Urothelium cell line (cell line): ENCODE data around the gene MOBP.

ENCODE experiments used
- DNase-seq: peaks from one replicate; pipeline ENCODE4 v3.0.0; 2011; ENCODE audit warnings: low spot score, mixed read lengths
- FAIRE-seq: peaks from 2 replicates; lab custom pipeline; 2011; peaks lifted over from hg19 to GRCh38; lab: Jason Lieb, UNC

Gene MOBP

DNA sequence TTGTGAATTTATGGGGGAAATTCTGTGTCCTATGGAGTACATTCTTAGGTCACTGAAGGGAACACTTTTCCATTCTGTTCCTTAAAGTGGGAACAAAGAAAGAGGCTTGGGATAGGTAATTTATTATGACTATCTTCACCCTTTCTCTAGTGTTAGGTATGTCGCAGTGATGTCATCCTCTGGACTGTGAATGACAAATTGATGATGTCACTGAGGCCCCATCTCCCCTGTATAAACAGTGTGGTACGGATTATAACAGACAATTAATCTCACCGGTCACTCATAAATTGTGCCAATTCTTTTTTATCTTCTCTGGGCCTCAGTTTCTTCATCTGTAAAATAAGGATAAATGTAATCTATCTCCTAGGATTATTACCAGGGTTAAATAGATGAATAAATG lies 23.5 kb downstream of the MOBP start:
- no peak for DNase-seq

DNA sequence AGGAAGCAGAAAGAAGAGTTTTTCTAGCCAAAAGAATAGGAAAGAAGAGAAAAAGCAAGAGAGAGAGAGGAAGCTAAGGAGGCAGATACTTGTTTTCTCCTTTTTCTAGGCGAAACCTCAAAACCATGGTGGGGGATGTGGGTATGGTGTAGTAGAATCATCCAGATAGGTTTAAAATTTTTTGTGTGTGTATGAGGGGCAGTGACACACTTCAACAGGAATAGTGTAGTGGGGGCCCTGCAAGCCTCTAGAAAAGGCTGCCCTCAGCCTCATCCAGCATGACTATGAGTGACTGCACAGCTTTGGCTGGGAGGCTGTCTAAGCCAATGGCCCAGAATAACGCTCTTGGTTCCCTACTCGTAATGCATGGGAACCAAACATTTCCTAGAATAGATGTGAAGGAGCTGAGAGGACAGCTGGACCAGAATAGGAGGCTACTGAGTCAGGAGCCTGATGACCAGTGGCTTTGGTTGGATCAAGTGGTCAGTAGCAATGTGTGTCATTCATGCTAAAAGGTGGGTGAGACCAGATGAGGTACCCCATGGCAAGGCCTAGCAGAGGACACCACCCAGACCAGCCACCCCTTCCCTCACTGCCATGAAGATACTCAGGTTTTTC lies 24.4 kb downstream of the MOBP start:
- DNase-seq (no peak), FAIRE-seq (no peak)

More for the DNA sequence above, 23.5 kb downstream of the MOBP start:
- no peak for FAIRE-seq

DNA sequence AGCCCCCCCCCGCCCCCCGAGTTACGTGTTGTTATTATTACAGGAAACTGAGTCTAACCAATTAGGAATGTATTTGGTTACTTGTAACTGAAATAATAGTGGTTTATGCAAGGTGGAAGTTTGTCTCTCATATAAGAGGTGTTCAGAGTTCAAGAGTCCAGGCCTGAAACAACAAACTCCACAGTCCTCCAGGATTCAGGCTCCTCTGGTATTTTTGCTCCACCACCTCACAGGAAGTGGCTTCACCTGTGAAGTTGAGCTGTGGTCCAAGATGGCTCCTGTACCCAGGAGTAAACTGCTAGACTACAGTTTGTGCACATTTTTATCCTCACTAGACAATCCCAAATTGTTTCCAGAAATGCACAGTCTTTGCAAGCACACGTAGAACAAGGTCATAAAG lies 27.3 kb downstream of the MOBP start:
- FAIRE-seq: no peak

DNA sequence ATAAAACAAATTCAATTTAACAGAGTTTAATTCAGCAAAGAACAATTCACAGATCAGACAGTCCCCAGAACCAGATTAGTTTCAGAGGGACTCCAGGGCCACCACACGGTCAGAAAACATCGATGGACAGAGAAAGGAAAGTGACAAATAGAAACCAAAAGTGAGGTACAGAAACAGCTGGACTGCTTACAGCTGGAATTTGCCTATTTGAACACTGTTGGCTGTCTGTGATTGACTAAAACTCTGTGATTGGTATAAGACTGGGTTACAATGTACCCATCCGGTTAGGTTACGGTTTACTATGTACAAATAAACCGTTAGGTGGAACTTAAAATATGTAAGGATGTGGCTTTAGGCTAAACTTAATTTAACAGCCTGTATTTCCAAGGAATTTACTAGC lies 30.3 kb downstream of the MOBP start:
- FAIRE-seq (no peak), DNase-seq (no peak)

More for the DNA sequence above, 27.3 kb downstream of the MOBP start:
- no peak for DNase-seq

DNA sequence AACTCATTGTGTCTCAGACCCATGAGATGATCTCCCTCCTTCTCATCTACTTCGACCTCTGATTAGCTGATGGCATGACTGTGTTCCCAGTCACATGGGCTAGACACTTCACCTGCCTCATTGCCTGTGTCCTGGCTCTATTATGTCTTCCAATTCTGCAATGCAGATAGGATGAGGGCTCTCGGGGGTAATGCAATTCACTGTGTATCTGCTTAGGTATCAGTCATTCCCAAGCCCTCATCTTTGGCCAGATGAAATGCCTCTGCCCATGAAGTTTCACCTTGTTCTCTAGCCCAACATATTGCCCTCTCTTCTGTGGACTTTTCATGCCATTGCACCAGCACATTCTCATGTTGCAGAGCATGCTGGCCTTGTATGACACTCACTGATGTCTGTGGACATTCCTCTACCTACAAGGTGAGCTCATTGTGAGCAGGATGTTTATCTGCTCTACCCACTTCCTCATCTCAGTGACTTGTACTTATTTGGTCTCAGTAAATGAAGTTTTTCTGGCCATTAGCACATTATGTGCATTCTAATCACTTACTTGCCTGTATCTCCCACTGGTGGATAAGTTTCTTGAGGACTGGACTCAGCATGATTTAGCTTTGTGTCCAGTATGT lies 32.3 kb downstream of the MOBP start:
- DNase-seq (no peak), FAIRE-seq (no peak)

DNA sequence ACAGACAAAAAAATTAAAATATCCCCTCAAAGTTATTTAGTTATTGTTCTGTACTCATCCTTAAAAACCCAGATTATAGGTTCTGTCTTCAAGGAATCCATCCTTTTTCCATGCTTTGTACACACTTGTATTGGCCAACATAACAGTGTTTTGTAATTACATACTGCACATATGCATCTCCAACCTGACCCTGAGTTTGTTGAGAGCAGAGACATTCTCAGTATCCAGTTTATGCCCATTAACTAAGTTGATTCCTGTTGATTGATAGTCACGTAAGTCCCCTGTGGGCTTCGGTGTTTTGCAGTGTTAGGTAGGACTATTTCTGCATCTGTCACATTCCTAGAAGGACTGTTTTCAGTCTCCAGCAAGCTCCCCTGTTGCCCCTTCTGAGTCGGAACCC lies 33.6 kb downstream of the MOBP start:
- no peak for FAIRE-seq
- no peak for DNase-seq

DNA sequence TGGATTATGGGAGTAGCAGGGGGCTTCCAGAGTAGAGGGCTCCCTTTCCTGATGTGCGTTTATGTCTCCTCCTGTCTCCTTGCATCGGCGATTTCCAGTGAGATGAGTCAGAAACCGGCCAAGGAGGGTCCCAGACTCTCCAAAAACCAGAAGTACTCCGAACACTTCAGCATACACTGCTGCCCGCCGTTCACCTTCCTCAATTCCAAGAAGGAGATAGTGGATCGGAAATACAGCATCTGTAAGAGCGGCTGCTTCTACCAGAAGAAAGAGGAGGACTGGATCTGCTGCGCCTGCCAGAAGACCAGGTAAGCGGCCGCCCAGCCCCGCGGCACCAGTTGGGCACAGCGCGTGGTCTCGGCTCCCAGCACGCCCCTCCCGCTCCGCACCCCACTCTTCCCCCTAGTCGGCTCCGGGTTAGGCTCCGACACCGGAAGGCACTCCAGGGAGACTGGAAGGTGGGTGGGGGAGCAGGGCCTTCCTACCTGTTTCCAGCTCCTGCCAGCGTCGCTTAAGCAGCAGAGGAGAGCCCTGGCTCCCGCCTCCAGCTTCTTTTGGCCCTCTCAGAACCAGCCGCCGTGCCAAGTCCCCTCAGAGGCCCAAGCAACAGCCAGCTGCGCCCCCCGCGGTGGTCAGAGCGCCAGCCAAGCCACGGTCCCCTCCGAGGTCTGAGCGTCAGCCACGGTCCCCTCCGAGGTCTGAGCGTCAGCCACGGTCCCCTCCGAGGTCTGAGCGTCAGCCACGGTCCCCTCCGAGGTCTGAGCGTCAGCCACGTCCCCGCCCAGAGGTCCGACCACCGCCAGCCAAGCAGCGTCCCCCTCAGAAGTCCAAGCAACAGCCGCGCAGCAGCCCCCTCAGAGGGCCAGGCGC lies 34.7 kb downstream of the MOBP start:
- FAIRE-seq: no peak
- no peak for DNase-seq

DNA sequence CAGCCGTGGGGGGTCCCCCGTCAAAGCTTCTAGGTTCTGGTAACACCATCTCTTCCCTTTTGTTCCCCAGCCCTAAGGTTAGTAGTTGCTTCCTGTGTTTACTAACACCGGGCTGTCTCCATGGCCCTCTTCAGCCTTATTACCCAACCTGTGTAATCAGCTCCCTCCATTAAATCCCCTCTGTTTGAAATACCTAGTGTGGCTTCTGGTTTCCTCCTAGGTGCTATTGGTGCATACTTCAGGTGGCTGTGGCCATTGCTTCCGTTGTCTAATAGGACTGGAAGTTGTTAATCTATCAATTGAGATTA lies 35.3 kb downstream of the MOBP start:
- DNase-seq: no peak

DNA sequence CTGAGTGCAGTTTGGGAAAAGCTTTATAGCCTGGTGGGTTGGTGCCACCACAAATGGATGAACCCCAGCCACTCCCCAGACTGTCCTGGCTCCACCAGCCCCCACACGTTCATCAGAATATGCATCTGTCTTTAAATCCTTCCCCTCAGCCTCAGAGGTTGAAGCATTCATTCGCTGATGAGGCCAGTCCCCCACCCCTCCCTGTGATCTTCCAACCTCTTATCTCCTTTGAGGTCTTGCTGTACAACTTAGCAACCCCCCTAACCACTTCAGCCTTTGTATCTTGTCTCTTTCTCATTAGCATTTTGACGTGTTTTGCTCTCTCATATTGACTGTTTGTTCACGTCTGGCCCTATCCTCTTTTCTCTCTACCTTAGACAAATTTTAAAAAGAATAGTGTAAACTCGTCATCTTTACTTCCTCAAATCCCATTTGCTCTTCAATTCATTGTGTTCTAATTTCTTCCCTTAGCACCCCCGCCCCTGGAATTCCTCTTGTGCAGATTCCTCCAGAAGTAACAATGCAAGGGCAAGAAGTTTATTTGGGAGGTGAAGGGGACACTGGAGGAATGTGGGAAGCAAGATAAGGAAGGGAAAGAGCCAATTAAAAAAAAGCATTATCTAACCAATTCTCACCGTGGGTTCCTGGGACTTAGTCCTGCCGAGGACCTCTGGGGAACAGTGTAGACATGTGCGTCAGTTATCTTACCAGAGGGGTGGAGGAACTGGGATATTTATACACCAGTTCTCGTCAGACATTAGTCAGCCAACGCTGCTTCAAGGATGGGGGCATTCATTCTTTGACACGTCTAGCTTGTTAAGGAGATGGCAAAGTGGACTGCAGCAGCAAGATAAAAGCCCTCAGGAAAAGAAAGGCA lies 38.6 kb downstream of the MOBP start:
- FAIRE-seq (no peak), DNase-seq (no peak)

More for the DNA sequence above, 35.3 kb downstream of the MOBP start:
- no peak for FAIRE-seq

DNA sequence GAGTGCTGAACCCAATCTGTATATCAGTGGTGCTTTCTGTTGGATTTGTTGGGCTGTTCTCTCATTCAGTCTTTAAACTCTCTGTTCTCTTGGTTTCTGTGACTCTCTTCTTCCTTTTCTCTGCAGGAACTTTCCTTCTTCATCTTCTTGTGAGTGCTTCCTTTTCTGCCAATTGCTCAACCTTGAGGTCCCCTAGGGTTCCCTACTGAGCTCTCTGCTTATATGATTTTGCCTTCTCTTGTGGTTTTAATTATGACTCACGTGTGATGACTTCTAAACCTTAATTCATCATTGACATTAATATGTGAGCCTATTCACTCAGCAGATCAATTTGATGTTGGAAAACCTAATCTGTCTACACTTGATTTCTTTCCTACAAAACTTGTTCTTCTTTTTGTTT lies 39.4 kb downstream of the MOBP start:
- DNase-seq (no peak), FAIRE-seq (no peak)

DNA sequence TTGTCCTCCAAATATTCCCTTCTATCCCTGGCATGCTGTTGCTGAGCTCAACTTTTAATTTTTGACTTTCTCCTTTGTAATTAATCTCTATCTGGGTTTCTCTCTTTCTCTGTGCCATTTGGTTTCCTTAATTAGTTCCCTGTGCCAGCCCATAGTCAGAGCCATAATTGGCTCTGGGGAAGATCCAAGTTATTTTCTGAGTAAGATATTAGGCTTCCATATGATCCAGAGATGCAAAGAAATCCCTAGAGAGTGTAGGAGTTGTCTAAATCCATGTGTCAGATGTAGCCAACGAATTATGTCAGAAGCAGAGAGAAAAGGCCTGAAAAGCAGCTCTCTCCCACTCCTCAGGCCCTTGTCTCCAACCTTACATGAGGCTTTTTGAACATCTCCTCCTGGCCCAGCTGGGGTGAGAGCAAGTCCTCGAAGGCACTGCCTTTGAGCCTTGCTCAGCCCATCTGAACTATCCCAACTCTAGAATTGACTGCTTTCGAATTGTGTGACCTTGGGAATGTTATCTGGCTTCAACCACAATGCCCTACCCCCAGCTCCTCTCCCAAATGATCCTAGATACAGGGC lies 46.4 kb downstream of the MOBP start:
- DNase-seq: no peak
- no peak for FAIRE-seq

DNA sequence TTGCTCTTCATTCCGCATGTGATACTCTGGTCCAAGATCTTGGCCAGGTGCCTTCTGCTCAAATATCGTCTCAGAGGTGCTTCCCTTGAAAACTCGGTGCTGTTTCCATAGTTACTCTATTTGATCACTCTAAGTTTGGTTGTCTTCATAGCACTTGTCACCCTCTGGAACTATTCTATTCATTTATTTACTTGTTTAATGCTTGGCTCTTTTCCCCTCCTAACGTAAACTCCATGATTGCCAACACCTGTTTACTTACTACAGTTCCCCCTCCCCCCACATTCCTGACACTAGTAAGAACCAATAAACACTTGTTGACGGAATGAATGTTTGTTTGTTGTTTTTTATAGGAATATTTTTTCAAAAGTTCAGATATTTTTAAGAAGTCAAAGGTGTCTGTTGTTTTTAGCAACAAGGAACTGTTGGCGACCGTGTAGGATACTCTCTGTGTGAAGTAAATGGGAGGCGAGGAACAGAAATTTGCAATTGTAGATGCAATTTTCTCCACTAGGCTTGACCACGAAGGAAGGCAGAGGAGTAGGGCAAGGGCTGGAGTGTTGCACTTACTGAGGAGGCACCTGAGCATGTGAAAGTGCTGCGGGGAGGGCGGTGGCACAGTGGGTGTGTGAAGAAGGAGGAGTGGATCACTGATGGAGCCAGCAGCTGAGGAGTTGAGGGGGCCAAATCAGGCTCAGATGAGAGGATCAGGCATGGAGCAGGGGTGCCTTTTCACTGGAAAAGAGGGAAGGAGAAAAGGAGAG lies 48.4 kb downstream of the MOBP start:
- no peak for FAIRE-seq
- DNase-seq: no peak

DNA sequence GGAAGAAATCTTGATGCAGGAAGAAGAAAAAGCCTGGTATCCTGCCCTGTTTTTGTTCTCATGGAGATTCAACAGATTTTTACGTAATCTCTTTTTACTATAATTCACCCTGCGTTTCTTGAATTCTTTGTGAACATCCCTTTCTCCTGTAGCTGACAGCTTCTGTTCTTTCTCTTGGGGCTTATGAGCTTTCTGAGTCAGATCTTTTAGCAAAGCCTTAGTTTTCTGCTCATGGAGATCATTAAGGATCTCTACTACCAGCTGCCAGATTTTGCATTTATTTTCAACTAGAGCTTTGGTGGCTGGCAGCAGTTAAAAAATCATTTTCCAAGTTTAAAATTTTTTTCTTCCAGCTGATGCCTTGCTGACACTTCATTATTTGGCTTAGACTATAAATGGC lies 51.6 kb downstream of the MOBP start:
- DNase-seq (no peak), FAIRE-seq (no peak)

DNA sequence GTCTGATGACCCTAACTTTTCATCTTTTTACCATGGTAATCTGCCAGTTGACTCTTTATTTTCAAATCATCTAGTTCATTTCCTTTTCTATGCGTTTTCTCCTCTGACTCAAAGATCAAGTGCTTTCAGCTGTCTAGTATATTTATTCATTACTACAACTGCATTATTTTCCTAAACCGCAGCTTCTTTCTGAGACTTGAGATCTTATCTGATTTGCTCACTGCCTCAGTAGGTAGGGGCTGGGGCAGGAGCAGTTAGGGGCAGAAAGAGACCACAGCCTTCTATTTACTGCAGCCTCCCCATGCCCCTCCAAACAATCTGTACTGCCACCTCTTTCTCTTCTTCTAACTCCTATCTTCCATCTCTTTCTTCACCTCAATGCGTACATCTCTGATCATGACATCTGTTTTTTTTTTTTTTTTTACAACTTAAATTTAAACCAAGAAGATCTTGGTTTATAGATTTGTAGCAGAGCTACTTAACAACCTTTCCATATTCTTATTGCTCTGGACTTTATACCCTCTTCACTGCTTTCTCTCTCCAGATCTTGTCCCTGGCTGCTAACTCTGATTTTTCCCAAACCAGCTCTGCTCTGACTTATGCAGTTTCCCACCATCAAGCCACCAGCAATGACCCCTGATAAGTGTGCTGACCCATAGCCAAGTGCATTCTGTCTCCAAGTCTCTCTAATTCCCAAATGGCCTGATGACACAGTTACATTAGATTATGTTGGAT lies 52.2 kb downstream of the MOBP start:
- DNase-seq (no peak), FAIRE-seq (no peak)

DNA sequence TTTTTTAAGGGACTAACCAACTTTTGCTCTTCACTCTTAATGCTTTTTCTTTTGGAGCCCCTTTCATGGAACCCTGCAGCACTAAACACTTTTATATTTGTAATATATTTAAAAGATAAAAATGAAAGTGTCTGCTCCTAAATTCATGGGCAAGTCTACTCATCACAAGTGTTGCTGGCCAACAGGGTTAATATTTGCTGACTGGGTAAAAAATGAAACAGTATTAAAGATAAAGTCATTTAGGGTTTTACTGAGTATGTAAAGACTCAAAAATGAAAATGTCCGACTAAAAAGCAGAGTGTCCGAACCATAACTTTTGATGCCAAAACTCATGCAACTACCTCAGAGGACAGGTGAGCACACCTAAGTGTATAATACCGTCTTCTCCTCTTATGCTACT lies 54.0 kb downstream of the MOBP start:
- no peak for DNase-seq
- no peak for FAIRE-seq

DNA sequence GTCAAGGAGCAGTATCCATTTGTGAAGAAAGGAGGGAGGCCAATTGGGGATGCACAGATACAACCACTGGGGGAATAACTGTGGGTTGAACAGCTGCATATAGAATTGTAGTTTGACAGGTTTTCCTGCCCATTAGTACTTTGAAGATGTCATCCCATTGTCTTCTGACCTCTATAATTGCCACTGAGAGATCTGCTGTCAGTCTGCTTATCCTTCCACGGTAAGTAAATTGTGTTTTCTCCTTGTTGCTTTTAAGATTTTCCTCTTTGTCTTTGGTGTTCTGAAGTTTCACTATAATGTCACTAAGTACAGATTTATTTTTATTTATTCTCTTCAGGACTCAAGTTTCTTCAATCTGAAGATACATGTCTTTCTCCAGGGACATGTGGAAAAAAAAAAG lies 56.6 kb downstream of the MOBP start:
- FAIRE-seq (no peak), DNase-seq (no peak)

DNA sequence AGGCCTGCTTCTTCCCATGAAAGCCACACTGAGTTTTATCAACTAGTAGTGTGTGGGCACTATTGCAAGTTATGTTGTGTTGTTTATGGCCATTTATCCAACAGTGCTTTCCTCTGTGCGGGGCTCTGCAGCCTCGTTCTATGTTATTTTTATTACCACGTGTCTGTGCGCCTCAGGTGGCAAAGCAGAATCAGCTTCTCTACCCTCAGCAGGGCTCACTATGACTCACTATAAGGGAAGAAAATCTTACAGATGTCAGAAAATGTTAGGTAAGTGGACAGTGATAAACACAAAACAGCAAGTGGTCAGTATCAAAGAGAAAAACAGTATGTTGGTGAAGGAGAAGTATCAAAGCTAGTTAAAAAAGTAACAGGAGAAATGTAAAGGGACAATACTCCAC lies 61.4 kb downstream of the MOBP start:
- DNase-seq (no peak), FAIRE-seq (no peak)

DNA sequence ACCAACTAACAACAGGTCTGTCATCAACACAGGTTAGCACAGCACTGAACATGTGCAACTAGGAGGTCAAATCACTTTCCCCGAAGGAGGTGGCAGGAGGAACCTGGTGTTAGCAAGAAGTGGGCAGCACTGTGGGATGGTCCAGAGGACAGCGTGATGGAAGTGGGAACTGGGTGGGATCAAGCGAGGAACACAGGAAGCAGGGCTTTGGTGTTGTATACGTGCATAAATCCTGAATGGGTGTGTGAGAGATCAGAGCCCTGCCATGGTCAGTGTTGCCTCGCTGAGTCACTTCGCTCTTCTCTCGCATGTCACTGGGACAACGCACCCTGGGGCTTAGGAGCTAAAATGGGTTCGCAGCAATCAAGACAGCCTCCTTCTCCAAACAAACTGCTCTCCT lies 62.1 kb downstream of the MOBP start:
- DNase-seq (no peak), FAIRE-seq (no peak)

DNA sequence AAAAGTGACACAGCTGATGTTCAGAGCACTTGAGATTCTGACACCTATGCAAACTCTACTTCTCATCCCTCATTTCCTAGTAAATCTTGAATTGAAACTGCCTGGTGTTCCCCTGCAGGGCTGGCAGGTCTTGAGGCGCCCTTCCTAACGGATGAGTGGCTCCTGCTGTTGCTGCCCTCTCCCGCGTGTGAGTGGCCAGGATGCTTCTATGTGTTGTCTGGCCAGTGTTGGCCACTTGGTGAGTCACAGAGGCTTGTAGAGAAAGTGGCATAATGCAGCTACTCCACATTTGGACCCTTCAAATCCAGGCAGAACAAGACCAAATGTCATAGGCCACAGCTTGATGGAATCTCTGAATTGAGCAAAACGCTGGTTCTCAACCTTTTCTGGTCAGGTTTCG lies 63.6 kb downstream of the MOBP start:
- DNase-seq (no peak), FAIRE-seq (no peak)

DNA sequence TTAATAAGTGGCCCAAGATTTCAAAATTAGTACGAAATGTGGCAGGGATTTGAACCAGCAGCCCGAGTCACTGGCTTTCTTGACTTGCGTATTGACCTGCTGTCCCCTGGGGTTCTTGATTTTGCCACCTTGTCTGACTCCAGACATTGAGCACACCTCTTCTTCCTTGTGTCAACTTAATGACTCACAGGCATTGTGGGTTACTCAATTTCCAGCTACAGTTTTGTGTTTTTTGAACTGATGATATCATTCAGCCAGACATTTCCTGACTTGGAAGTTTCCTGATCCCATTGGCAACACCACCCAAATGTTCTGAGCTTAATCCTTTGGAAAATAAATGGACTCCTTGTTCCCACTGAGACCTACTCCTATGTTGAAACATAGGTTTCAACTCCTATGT lies 64.2 kb downstream of the MOBP start:
- FAIRE-seq (no peak), DNase-seq (peak; percentile 61)
